Endodermal cell (in vitro differentiated cells): ENCODE results near the gene OOSP4A. TPM values are rescaled to one million over a fixed set of nuclear protein-coding genes. Genes with fewer than 3 reads are reported as not detected.

ENCODE experiments used
- DNase-seq: peaks from one replicate; pipeline ENCODE4 v3.0.0-alpha.2; 2017
- H3K27ac ChIP-seq: 2 replicates; pipeline ENCODE4 v1.5.1; 2013; ENCODE audit warnings: mild to moderate bottlenecking, low read depth, low read length, moderate library complexity
- H3K27me3 ChIP-seq: 2 replicates; pipeline ENCODE4 v1.6.1; 2013; ENCODE audit warnings: mild to moderate bottlenecking, low read length, moderate library complexity; ENCODE audit not compliant: insufficient read depth, control insufficient read depth, poor library complexity, severe bottlenecking
- H3K36me3 ChIP-seq: 2 replicates; pipeline ENCODE4 v1.7.0; 2013; ENCODE audit warnings: mild to moderate bottlenecking, low read length, moderate library complexity; ENCODE audit not compliant: control insufficient read depth, insufficient read depth
- H3K4me1 ChIP-seq: one replicate; pipeline ENCODE4 v1.7.0; 2013; ENCODE audit warnings: low read length; ENCODE audit not compliant: control insufficient read depth, insufficient read depth
- H3K4me3 ChIP-seq: 2 replicates; pipeline ENCODE4 v1.5.1; 2013; ENCODE audit warnings: mild to moderate bottlenecking, low read length, moderate library complexity
- H3K9ac ChIP-seq: 2 replicates; pipeline ENCODE4 v1.6.1; 2013; ENCODE audit warnings: mild to moderate bottlenecking, low read length, moderate library complexity; ENCODE audit not compliant: poor library complexity, severe bottlenecking; ENCODE audit errors: extremely low read depth
- H3K9me3 ChIP-seq: 2 replicates; pipeline ENCODE4 v1.6.1; 2013; ENCODE audit warnings: mild to moderate bottlenecking, low read length, moderate library complexity; ENCODE audit not compliant: control insufficient read depth
- H3K27ac Mint-ChIP-seq: 2 replicates; pipeline ENCODE4 v1.8.0; 2020; ENCODE audit warnings: mixed read lengths
- H3K27me3 Mint-ChIP-seq: 2 replicates; pipeline ENCODE4 v1.8.0; 2021; ENCODE audit warnings: mild to moderate bottlenecking, mixed read lengths; ENCODE audit not compliant: insufficient read depth
- H3K36me3 Mint-ChIP-seq: 2 replicates; pipeline ENCODE4 v1.8.0; 2020; ENCODE audit warnings: low read depth, mixed read lengths
- H3K4me1 Mint-ChIP-seq: 2 replicates; pipeline ENCODE4 v1.8.0; 2020; ENCODE audit warnings: mixed read lengths
- H3K4me3 Mint-ChIP-seq: 2 replicates; pipeline ENCODE4 v1.8.0; 2020; ENCODE audit warnings: mild to moderate bottlenecking, moderate library complexity, mixed read lengths
- H3K9me3 Mint-ChIP-seq: 2 replicates; pipeline ENCODE4 v1.8.0; 2020; ENCODE audit warnings: mild to moderate bottlenecking, mixed read lengths
- WGBS, 2 experiments: methylation state at CpG; one replicate each; pipeline versions ENCODE4 v1.1.5 to v1.1.7; 2013; ENCODE audit warnings: missing lambda C conversion rate in 2 of 2, mixed read lengths in 1 of 2; ENCODE audit not compliant: insufficient coverage in 1 of 2, insufficient read length in 1 of 2; 5-methylcytosine and 5-hydroxymethylcytosine counted together
- total RNA-seq, 2 donors: library from RNA; stranded (reverse); fragmentation: NEBNext Ultra II Directional in 1 of 2; extraction: Animal tissue kit (Norgen Biotek cat#: 25700) in 1 of 2; gene quantifications; 2 replicates in 1 of 2; 3 replicates in 1 of 2; pipeline ENCODE4 v1.2.1, GENCODE V29; 2021
- TF ChIP-seq, protein P1 (sequence below): fragments of 200-600 bp; sonication (generic); conservative IDR thresholded peaks from 2 replicates; pipeline ENCODE4 v1.5.0; 2021; ENCODE audit warnings: antibody characterized with exemption, mild to moderate bottlenecking

The OOSP4A gene
- total RNA-seq, 2 donors from 2014 or later, result not detected

DNA sequence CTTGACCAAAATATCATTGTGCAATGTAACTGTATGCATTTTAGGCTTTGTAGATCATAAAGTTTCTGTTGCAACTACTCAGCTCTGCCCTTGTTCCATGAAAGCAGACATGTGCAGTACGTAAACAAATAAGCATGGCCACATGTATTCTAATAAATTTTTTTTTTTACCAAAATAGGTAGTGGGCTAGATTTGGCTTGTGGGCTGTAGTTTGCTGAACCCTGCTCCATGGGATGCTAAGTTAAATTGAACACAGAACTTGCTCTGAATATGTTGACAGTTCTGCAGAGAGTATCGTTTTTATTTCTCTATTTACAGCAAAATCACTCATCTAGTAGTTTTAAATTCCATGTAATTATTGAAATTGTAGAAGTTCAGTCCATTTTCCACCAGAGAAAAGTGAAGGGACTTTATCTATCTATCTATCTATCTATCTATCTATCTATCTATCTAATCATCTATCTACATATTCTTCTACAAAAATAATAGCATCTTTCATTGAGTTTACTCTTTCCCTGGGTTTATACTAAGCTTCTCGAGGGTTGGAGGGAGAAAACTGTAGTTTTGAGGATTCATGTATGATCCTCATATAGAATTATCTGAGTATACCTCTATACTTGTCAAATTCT is 9.5 kb upstream of the OOSP4A start:
- Mint-ChIP-seq H3K36me3 (no peaks in the 10 kb centered on the region), H3K4me3 (no peak overlapping the region), H3K27ac (no peak overlapping the region), H3K4me1 (no peaks in the 10 kb centered on the region), H3K9me3 (no peaks in the 10 kb centered on the region), H3K27me3 (no peaks in the 10 kb centered on the region)
- TF ChIP-seq, protein P1, sequence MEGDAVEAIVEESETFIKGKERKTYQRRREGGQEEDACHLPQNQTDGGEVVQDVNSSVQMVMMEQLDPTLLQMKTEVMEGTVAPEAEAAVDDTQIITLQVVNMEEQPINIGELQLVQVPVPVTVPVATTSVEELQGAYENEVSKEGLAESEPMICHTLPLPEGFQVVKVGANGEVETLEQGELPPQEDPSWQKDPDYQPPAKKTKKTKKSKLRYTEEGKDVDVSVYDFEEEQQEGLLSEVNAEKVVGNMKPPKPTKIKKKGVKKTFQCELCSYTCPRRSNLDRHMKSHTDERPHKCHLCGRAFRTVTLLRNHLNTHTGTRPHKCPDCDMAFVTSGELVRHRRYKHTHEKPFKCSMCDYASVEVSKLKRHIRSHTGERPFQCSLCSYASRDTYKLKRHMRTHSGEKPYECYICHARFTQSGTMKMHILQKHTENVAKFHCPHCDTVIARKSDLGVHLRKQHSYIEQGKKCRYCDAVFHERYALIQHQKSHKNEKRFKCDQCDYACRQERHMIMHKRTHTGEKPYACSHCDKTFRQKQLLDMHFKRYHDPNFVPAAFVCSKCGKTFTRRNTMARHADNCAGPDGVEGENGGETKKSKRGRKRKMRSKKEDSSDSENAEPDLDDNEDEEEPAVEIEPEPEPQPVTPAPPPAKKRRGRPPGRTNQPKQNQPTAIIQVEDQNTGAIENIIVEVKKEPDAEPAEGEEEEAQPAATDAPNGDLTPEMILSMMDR, result no peak
- no peak for DNase-seq
- Histone ChIP-seq H3K27me3 (no peaks in the 10 kb centered on the region), H3K36me3 (no peaks in the 10 kb centered on the region), H3K27ac (no peak overlapping the region), H3K9ac (no peak overlapping the region), H3K4me1 (no peaks in the 10 kb centered on the region), H3K9me3 (no peaks in the 10 kb centered on the region), H3K4me3 (no peak overlapping the region)
- WGBS, 2 experiments, result 80% methylated on average over 1 of the region's 3 CpGs; no CpG with 5 or more reads in 1 of the 2 experiments

DNA sequence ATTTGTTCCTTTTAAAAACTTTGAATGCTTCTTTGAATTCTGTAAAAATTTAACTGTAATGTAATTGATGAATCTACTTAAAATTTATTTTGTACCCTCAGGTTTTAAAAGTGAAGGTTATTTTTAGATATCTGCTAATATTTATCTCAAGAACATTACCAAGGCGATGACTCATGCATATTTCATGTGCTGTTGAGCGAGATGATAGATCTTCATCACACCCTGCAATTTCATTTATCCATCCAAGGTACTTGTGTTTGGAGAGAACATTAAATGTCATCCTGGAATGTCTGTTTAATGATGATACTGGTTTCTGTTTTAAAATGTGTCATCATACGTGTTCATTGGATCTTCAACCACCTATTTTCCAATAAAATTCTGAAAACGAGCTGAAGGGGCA is 6.7 kb upstream of the OOSP4A start:
- Histone ChIP-seq H3K9me3 (no peaks in the 10 kb centered on the region), H3K36me3 (no peaks in the 10 kb centered on the region), H3K4me3 (no peak overlapping the region), H3K27me3 (no peaks in the 10 kb centered on the region), H3K4me1 (no peaks in the 10 kb centered on the region), H3K27ac (no peak overlapping the region), H3K9ac (no peak overlapping the region)
- 82% methylated on average over 4 of the region's 4 CpGs; no CpG with 5 or more reads in 1 of the 2 experiments for WGBS, 2 experiments
- TF ChIP-seq, protein P1, result no peak
- Mint-ChIP-seq H3K9me3 (no peaks in the 10 kb centered on the region), H3K4me3 (no peak overlapping the region), H3K27ac (no peak overlapping the region), H3K36me3 (no peaks in the 10 kb centered on the region), H3K4me1 (no peaks in the 10 kb centered on the region), H3K27me3 (no peaks in the 10 kb centered on the region)
- DNase-seq, result no peak

DNA sequence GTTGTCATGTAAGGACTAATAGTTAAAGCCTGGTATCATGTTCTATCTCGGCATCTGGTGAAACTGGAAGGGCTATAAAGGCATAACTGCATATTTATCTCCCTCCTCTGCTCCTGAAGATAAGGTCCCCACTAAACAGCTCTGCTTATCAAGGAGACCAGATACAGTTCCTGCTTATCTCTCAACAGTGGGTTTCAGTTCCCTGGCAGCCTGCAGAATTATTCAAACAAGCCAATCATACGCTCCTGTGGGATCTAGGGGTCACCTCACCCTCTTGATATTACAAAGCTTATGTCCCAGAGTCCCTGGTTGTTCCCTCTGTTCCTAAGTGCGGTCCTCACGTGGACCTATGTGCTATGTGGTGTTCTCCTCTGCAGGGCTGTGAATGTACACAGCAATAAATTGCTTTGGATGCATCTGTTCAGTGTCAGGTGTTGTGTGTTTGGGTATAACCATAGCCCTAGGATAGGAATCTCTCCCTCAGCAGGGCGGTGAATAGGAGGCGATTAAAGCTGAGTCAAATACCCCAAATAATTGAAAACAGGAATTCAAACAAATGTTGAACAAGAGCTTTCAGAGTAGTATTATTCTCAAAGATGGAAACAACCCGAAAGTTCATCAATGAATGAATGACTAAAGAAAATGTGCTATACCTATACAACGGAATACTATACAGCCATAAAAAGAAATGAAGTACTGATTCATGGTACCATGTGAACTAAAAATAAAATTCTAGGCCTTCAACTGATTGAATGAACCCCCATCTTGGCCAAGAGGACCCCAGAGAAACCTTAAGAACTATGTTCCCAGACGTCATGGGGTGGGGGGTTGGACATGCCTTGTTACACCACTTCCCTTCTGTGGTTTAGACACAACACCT is 3.1 kb upstream of the OOSP4A start:
- Histone ChIP-seq H3K9me3 (no peaks in the 10 kb centered on the region), H3K4me1 (no peaks in the 10 kb centered on the region), H3K9ac (no peak overlapping the region), H3K27me3 (no peaks in the 10 kb centered on the region), H3K36me3 (no peaks in the 10 kb centered on the region), H3K27ac (no peak overlapping the region), H3K4me3 (no peak overlapping the region)
- no peak for DNase-seq
- Mint-ChIP-seq H3K9me3 (no peaks in the 10 kb centered on the region), H3K4me1 (peaks cover 3% of the 10 kb centered on the region), H3K4me3 (no peak overlapping the region), H3K27me3 (no peaks in the 10 kb centered on the region), H3K27ac (no peak overlapping the region), H3K36me3 (no peaks in the 10 kb centered on the region)
- TF ChIP-seq, protein P1, result no peak
- WGBS, 2 experiments, result 89 to 100% methylated on average over 5 to 9 of the region's 9 CpGs
